Activated gamma-delta T cell (primary cell): ENCODE measurements around the gene LRRC74B.
"Not testable (repeated sequence)": the region's sequence is repeated elsewhere in the genome, so short reads cannot be mapped to it uniquely, and the experiment has no call there.

Source experiments
- DNase-seq: peaks from one replicate; lab custom pipeline; 2025; lab: John Stamatoyannopoulos, UW

The LRRC74B gene

GRCh38 chr22:21054714-21055563, 9.2 kb downstream of the LRRC74B start:
- no peak for DNase-seq

- DNase-seq = no peak
Observed at GRCh38 chr22:21055564-21055834, 9.8 kb downstream of the LRRC74B start.

- no peak for DNase-seq
Observed at GRCh38 chr22:21055880-21056319, 10.2 kb downstream of the LRRC74B start.

GRCh38 chr22:21060363-21060762, 14.6 kb downstream of the LRRC74B start:
- not testable (repeated sequence) for DNase-seq

GRCh38 chr22:21061660-21062321, 16.0 kb downstream of the LRRC74B start:
- DNase-seq = not testable (repeated sequence)

GRCh38 chr22:21064425-21064824, 18.7 kb downstream of the LRRC74B start:
- DNase-seq = not testable (repeated sequence)

GRCh38 chr22:21064917-21065864, 19.4 kb downstream of the LRRC74B start:
- no peak for DNase-seq

- no peak for DNase-seq
Observed at GRCh38 chr22:21067075-21067900, 21.5 kb downstream of the LRRC74B start.

- DNase-seq = no peak
Observed at GRCh38 chr22:21067901-21068680, 22.3 kb downstream of the LRRC74B start.

- no peak for DNase-seq
Observed at GRCh38 chr22:21068681-21069276, 23.0 kb downstream of the LRRC74B start.

GRCh38 chr22:21069375-21069774, 23.6 kb downstream of the LRRC74B start:
- no peak for DNase-seq

GRCh38 chr22:21070690-21071615, 25.2 kb downstream of the LRRC74B start:
- DNase-seq = no peak

GRCh38 chr22:21071796-21072195, 26.1 kb downstream of the LRRC74B start:
- not testable (repeated sequence) for DNase-seq

GRCh38 chr22:21073023-21073422, 27.3 kb downstream of the LRRC74B start:
- no peak for DNase-seq

- no peak for DNase-seq
Observed at GRCh38 chr22:21073482-21073881, 27.7 kb downstream of the LRRC74B start.

GRCh38 chr22:21074102-21074715, 28.5 kb downstream of the LRRC74B start:
- DNase-seq = no peak

GRCh38 chr22:21075516-21076138, 29.9 kb downstream of the LRRC74B start:
- DNase-seq = no peak
